HEK293 (cell line): ENCODE data around the gene GOLGA1.
A peak's percentile ranks its signal among the peaks of the same experiment; 100 is the strongest.

ENCODE experiments used
- CTCF ChIA-PET: fragments of 350-600 bp; formaldehyde crosslinking; extraction: SDS; loops from one replicate; lab custom pipeline; 2021; ENCODE audit warnings: antibody characterized with exemption; lab: Yijun Ruan, JAX
- POLR2A ChIA-PET: fragments of 300-600 bp; formaldehyde crosslinking; extraction: SDS; loops from one replicate; lab custom pipeline; 2020; ENCODE audit warnings: antibody characterized with exemption, inconsistent platforms; lab: Yijun Ruan, JAX
- H3K27ac ChIP-seq: fragments of 200-500 bp; sonication (Bioruptor generic); 2 replicates; pipeline ENCODE4 v1.5.1; 2014; ENCODE audit warnings: low read depth, low read length, control low read depth, inconsistent platforms; ENCODE audit errors: extremely low read depth
- H3K36me3 ChIP-seq, 2 experiments: fragments of 200-500 bp in 1 of 2; sonication (Bioruptor generic) in 1 of 2; 1 replicate in 1 of 2; 2 replicates in 1 of 2; pipeline ENCODE4 v1.5.1; 2014 to 2017; ENCODE audit warnings: inconsistent platforms in 2 of 2, low read length in 2 of 2; ENCODE audit not compliant: control insufficient read depth in 2 of 2, insufficient read depth in 1 of 2
- H3K4me1 ChIP-seq: fragments of 200-500 bp; sonication (Bioruptor generic); 2 replicates; pipeline ENCODE4 v1.5.1; 2014; ENCODE audit warnings: mild to moderate bottlenecking, low read length, inconsistent platforms; ENCODE audit not compliant: control insufficient read depth, insufficient read depth
- H3K4me3 ChIP-seq: 2 replicates; pipeline ENCODE4 v1.5.1; 2011; ENCODE audit warnings: low read depth, mild to moderate bottlenecking, control low read depth, low read length, moderate library complexity
- H3K9me3 ChIP-seq: fragments of 200-500 bp; sonication (Bioruptor generic); 2 replicates; pipeline ENCODE4 v1.5.1; 2014; ENCODE audit warnings: low read depth, low read length, inconsistent platforms; ENCODE audit not compliant: control insufficient read depth, insufficient read depth
- AEBP2 ChIP-seq: fragments of 450-650 bp; formaldehyde crosslinking; IDR thresholded peaks from 2 replicates; pipeline ENCODE4 v1.5.1; 2016; ENCODE audit warnings: missing biosample characterization, missing genetic modification characterization, borderline replicate concordance
- GLIS1 ChIP-seq: fragments of 450-650 bp; formaldehyde crosslinking; IDR thresholded peaks from 2 replicates; pipeline ENCODE4 v1.5.1; 2016; ENCODE audit warnings: missing biosample characterization, missing genetic modification characterization
- GLIS2 ChIP-seq: fragments of 450-650 bp; formaldehyde crosslinking; IDR thresholded peaks from 2 replicates; pipeline ENCODE4 v1.5.1; 2016; ENCODE audit warnings: missing biosample characterization, missing genetic modification characterization
- HOXC10 ChIP-seq: sonication (generic); formaldehyde crosslinking; IDR thresholded peaks from 2 replicates; pipeline ENCODE4 v1.8.1; 2023; ENCODE audit warnings: mild to moderate bottlenecking, missing genetic modification reagents
- KLF10 ChIP-seq: fragments of 450-650 bp; IDR thresholded peaks from 2 replicates; pipeline ENCODE4 v1.5.1; 2018; ENCODE audit warnings: missing biosample characterization, mild to moderate bottlenecking, missing genetic modification characterization
- PATZ1 ChIP-seq: fragments of 450-650 bp; formaldehyde crosslinking; IDR thresholded peaks from 2 replicates; pipeline ENCODE4 v1.5.1; 2016; ENCODE audit warnings: missing biosample characterization, missing genetic modification characterization
- SALL2 ChIP-seq: fragments of 450-650 bp; formaldehyde crosslinking; IDR thresholded peaks from 2 replicates; pipeline ENCODE4 v1.5.0; 2017; ENCODE audit warnings: missing biosample characterization, mild to moderate bottlenecking, missing genetic modification characterization, borderline replicate concordance
- ZBTB17 ChIP-seq: fragments of 450-650 bp; formaldehyde crosslinking; IDR thresholded peaks from 2 replicates; pipeline ENCODE4 v1.5.1; 2016; ENCODE audit warnings: missing biosample characterization, missing genetic modification characterization
- ZIC2 ChIP-seq: fragments of 450-650 bp; formaldehyde crosslinking; IDR thresholded peaks from 2 replicates; pipeline ENCODE4 v1.5.1; 2016; ENCODE audit warnings: missing biosample characterization, missing genetic modification characterization
- ZNF132 ChIP-seq: fragments of 450-650 bp; formaldehyde crosslinking; IDR thresholded peaks from 2 replicates; pipeline ENCODE4 v1.5.1; 2017; ENCODE audit warnings: missing biosample characterization, missing genetic modification characterization, borderline replicate concordance
- ZNF223 ChIP-seq: fragments of 450-650 bp; formaldehyde crosslinking; IDR thresholded peaks from 2 replicates; pipeline ENCODE4 v1.5.1; 2016; ENCODE audit warnings: missing biosample characterization, missing genetic modification characterization
- ZNF239 ChIP-seq: fragments of 450-650 bp; formaldehyde crosslinking; IDR thresholded peaks from 2 replicates; pipeline ENCODE4 v1.5.1; 2016; ENCODE audit warnings: missing biosample characterization, missing genetic modification characterization
- ZNF266 ChIP-seq: fragments of 450-650 bp; formaldehyde crosslinking; IDR thresholded peaks from 2 replicates; pipeline ENCODE4 v1.5.1; 2016; ENCODE audit warnings: missing biosample characterization, missing genetic modification characterization, low read depth
- ZNF311 ChIP-seq: fragments of 450-650 bp; formaldehyde crosslinking; IDR thresholded peaks from 2 replicates; pipeline ENCODE4 v1.5.1; 2017; ENCODE audit warnings: missing biosample characterization, missing genetic modification characterization, borderline replicate concordance
- ZNF341 ChIP-seq: fragments of 450-650 bp; formaldehyde crosslinking; IDR thresholded peaks from 2 replicates; pipeline ENCODE4; 2016; ENCODE audit warnings: low read depth, missing biosample characterization, missing genetic modification characterization
- ZNF354C ChIP-seq: fragments of 450-650 bp; formaldehyde crosslinking; IDR thresholded peaks from 2 replicates; pipeline ENCODE4 v1.5.1; 2016; ENCODE audit warnings: missing biosample characterization, missing genetic modification characterization, low read depth, borderline replicate concordance
- ZNF416 ChIP-seq: fragments of 450-650 bp; formaldehyde crosslinking; IDR thresholded peaks from 2 replicates; pipeline ENCODE4 v1.5.1; 2016; ENCODE audit warnings: missing biosample characterization, missing genetic modification characterization
- ZNF473 ChIP-seq: fragments of 450-650 bp; formaldehyde crosslinking; IDR thresholded peaks from 2 replicates; pipeline ENCODE4 v1.5.1; 2017; ENCODE audit warnings: missing biosample characterization, missing genetic modification characterization
- ZNF510 ChIP-seq: fragments of 450-650 bp; formaldehyde crosslinking; IDR thresholded peaks from 2 replicates; pipeline ENCODE4 v1.5.1; 2018; ENCODE audit warnings: mild to moderate bottlenecking, missing genetic modification characterization, missing biosample characterization; ENCODE audit not compliant: insufficient replicate concordance
- ZNF623 ChIP-seq: fragments of 450-650 bp; formaldehyde crosslinking; IDR thresholded peaks from 2 replicates; pipeline ENCODE4 v1.5.1; 2016; ENCODE audit warnings: missing biosample characterization, missing genetic modification characterization
- ZNF664 ChIP-seq: fragments of 450-650 bp; formaldehyde crosslinking; IDR thresholded peaks from 2 replicates; pipeline ENCODE4 v1.5.1; 2016; ENCODE audit warnings: missing biosample characterization, missing genetic modification characterization
- ZNF707 ChIP-seq: fragments of 450-650 bp; formaldehyde crosslinking; IDR thresholded peaks from 2 replicates; pipeline ENCODE4 v1.5.1; 2016; ENCODE audit warnings: missing biosample characterization, missing genetic modification characterization
- ZSCAN16 ChIP-seq: fragments of 450-650 bp; formaldehyde crosslinking; IDR thresholded peaks from 2 replicates; pipeline ENCODE4 v1.5.1; 2016; ENCODE audit warnings: missing biosample characterization, missing genetic modification characterization

GOLGA1 gene

GRCh38 chr9:124983698-124984097, 42.8 kb upstream of the GOLGA1 start (continued):
- TF ChIP-seq PATZ1, result no peak
- TF ChIP-seq GLIS2 (tag by site-specific recombination), result no peak
- TF ChIP-seq ZNF623, result no peak
- TF ChIP-seq ZBTB17 (tag by site-specific recombination), result no peak
- no peak for TF ChIP-seq SALL2
- TF ChIP-seq KLF10 (tag by site-specific recombination), result no peak
- TF ChIP-seq ZNF664, result no peak
- no peak for TF ChIP-seq ZNF416
- TF ChIP-seq ZNF239 (tag by site-specific recombination), result no peak

GRCh38 chr9:124980431-124980830, 39.5 kb upstream of the GOLGA1 start:
- no peaks in the 10 kb centered on the region for H3K4me1 ChIP-seq
- ChIA-PET CTCF (no interaction called here), POLR2A (no interaction called here)
- no peaks in the 10 kb centered on the region for H3K9me3 ChIP-seq
- no peak overlapping the region for H3K27ac ChIP-seq
- H3K36me3 ChIP-seq, result peaks cover 0 to 5% of the 10 kb centered on the region in 2 experiments; a peak in 2 of 3 replicates
- H3K4me3 ChIP-seq, result no peak overlapping the region
- TF ChIP-seq HOXC10, result no peak
- no peak for TF ChIP-seq ZNF341 (tag by site-specific recombination)
- TF ChIP-seq ZNF311, result no peak
- no peak for TF ChIP-seq ZNF510
- TF ChIP-seq ZNF473 (tag by site-specific recombination), result no peak
- no peak for TF ChIP-seq ZNF707 (tag by site-specific recombination)
- TF ChIP-seq ZNF266 (tag by site-specific recombination), result no peak
- TF ChIP-seq ZNF132 (tag by site-specific recombination), result no peak

GRCh38 chr9:124975131-124975530, 34.2 kb upstream of the GOLGA1 start:
- 0 out of 2 replicates have a peak, but pooled peaks have one; percentile 16 for TF ChIP-seq GLIS1
- TF ChIP-seq ZNF354C, result no peak
- TF ChIP-seq ZIC2 (tag by site-specific recombination), result peak; percentile 75
- no peak overlapping the region for H3K27ac ChIP-seq
- CTCF ChIA-PET, result no interaction called here
- no peaks in the 10 kb centered on the region for H3K4me1 ChIP-seq
- H3K36me3 ChIP-seq, result peaks cover 0 to 22% of the 10 kb centered on the region in 2 experiments; a peak in 2 of 3 replicates
- POLR2A ChIA-PET, result no interaction called here
- no peaks in the 10 kb centered on the region for H3K9me3 ChIP-seq
- H3K4me3 ChIP-seq, result no peak overlapping the region

GRCh38 chr9:124973807-124974206, 32.9 kb upstream of the GOLGA1 start:
- H3K9me3 ChIP-seq, result no peaks in the 10 kb centered on the region
- H3K27ac ChIP-seq, result no peak overlapping the region
- peaks cover 0 to 22% of the 10 kb centered on the region in 2 experiments; a peak in 2 of 3 replicates for H3K36me3 ChIP-seq
- CTCF ChIA-PET, result interaction anchor here (0.6 kb wide), 1 partner anchor 14 kb away, joined by 3 read pairs; no protein-coding TSS in a partner anchor
- no peaks in the 10 kb centered on the region for H3K4me1 ChIP-seq
- TF ChIP-seq ZSCAN16 (tag by site-specific recombination) (no peak), AEBP2 (tag by site-specific recombination) (no peak), ZNF223 (tag by site-specific recombination) (no peak)
- TF ChIP-seq, all 188 proteins: peak for 0
- no peak overlapping the region for H3K4me3 ChIP-seq
- POLR2A ChIA-PET, result no interaction called here
